ENCODE measurements around the gene PPP6R3. TPM values are rescaled to one million over a fixed set of nuclear protein-coding genes. Genes with fewer than 3 reads are reported as not detected.

Gene PPP6R3
- total RNA-seq: 232 TPM

- Histone ChIP-seq H3K27me3 (ENCODE audit: insufficient read depth, low read length) (no peaks in the 10 kb centered on the region), H3K4me3 (ENCODE audit: low read length) (peak within 1 kb of the TSS; percentile 79)
Observed at GRCh38 chr11:68460741-68461574, at the start of gene PPP6R3. Gene PPP6R3 (plus strand): TSS chr11:68460752. CDS start chr11:68537665, 76,913 bp downstream.

GRCh38 chr11:68411501-68411991 lies 49.0 kb upstream of the PPP6R3 start:
- H3K9me3 ChIP-seq (ENCODE audit: low read depth, low read length): no peaks in the 10 kb centered on the region
- H3K4me1 ChIP-seq (ENCODE audit: insufficient read depth, low read length): no peaks in the 10 kb centered on the region
- H3K4me3 ChIP-seq (ENCODE audit: low read length): no peak overlapping the region
- H3K27me3 ChIP-seq (ENCODE audit: insufficient read depth, low read length): no peaks in the 10 kb centered on the region

More at GRCh38 chr11:68460741-68461574, at the start of gene PPP6R3:
- Histone ChIP-seq H3K4me1 (ENCODE audit: insufficient read depth, low read length) (peaks cover 43% of the 10 kb centered on the region), H3K9me3 (ENCODE audit: low read depth, low read length) (no peaks in the 10 kb centered on the region)

- no peaks in the 10 kb centered on the region for H3K27me3 ChIP-seq (ENCODE audit: insufficient read depth, low read length)
- no peaks in the 10 kb centered on the region for H3K4me1 ChIP-seq (ENCODE audit: insufficient read depth, low read length)
- no peak overlapping the region for H3K4me3 ChIP-seq (ENCODE audit: low read length)
- H3K9me3 ChIP-seq (ENCODE audit: low read depth, low read length): no peaks in the 10 kb centered on the region
Observed at GRCh38 chr11:68412593-68413475, 47.7 kb upstream of the PPP6R3 start.

- H3K27me3 ChIP-seq (ENCODE audit: insufficient read depth, low read length): no peaks in the 10 kb centered on the region
- H3K4me1 ChIP-seq (ENCODE audit: insufficient read depth, low read length): no peaks in the 10 kb centered on the region
- no peaks in the 10 kb centered on the region for H3K9me3 ChIP-seq (ENCODE audit: low read depth, low read length)
- H3K4me3 ChIP-seq (ENCODE audit: low read length): no peak overlapping the region
Observed at GRCh38 chr11:68413591-68413999, 47.0 kb upstream of the PPP6R3 start.

GRCh38 chr11:68414496-68415221 lies 45.9 kb upstream of the PPP6R3 start:
- H3K27me3 ChIP-seq (ENCODE audit: insufficient read depth, low read length): no peaks in the 10 kb centered on the region
- no peaks in the 10 kb centered on the region for H3K9me3 ChIP-seq (ENCODE audit: low read depth, low read length)
- no peak overlapping the region for H3K4me3 ChIP-seq (ENCODE audit: low read length)
- H3K4me1 ChIP-seq (ENCODE audit: insufficient read depth, low read length): no peaks in the 10 kb centered on the region

- H3K27me3 ChIP-seq (ENCODE audit: insufficient read depth, low read length): no peaks in the 10 kb centered on the region
- H3K4me1 ChIP-seq (ENCODE audit: insufficient read depth, low read length): no peaks in the 10 kb centered on the region
- no peak overlapping the region for H3K4me3 ChIP-seq (ENCODE audit: low read length)
- H3K9me3 ChIP-seq (ENCODE audit: low read depth, low read length): no peaks in the 10 kb centered on the region
Observed at GRCh38 chr11:68416070-68416578, 44.4 kb upstream of the PPP6R3 start.

- H3K4me3 ChIP-seq (ENCODE audit: low read length): no peak overlapping the region
- H3K9me3 ChIP-seq (ENCODE audit: low read depth, low read length): no peaks in the 10 kb centered on the region
- no peaks in the 10 kb centered on the region for H3K4me1 ChIP-seq (ENCODE audit: insufficient read depth, low read length)
- H3K27me3 ChIP-seq (ENCODE audit: insufficient read depth, low read length): no peaks in the 10 kb centered on the region
Observed at GRCh38 chr11:68418648-68419047, 41.9 kb upstream of the PPP6R3 start.

GRCh38 chr11:68420171-68420570 lies 40.4 kb upstream of the PPP6R3 start:
- Histone ChIP-seq H3K4me3 (ENCODE audit: low read length) (no peak overlapping the region), H3K4me1 (ENCODE audit: insufficient read depth, low read length) (no peaks in the 10 kb centered on the region), H3K9me3 (ENCODE audit: low read depth, low read length) (no peaks in the 10 kb centered on the region), H3K27me3 (ENCODE audit: insufficient read depth, low read length) (no peaks in the 10 kb centered on the region)

GRCh38 chr11:68423481-68423880 lies 37.1 kb upstream of the PPP6R3 start:
- no peaks in the 10 kb centered on the region for H3K27me3 ChIP-seq (ENCODE audit: insufficient read depth, low read length)
- H3K4me1 ChIP-seq (ENCODE audit: insufficient read depth, low read length): no peaks in the 10 kb centered on the region
- no peak overlapping the region for H3K4me3 ChIP-seq (ENCODE audit: low read length)
- H3K9me3 ChIP-seq (ENCODE audit: low read depth, low read length): no peaks in the 10 kb centered on the region

GRCh38 chr11:68424101-68424632 lies 36.4 kb upstream of the PPP6R3 start:
- no peaks in the 10 kb centered on the region for H3K9me3 ChIP-seq (ENCODE audit: low read depth, low read length)
- H3K4me1 ChIP-seq (ENCODE audit: insufficient read depth, low read length): no peaks in the 10 kb centered on the region
- no peak overlapping the region for H3K4me3 ChIP-seq (ENCODE audit: low read length)
- no peaks in the 10 kb centered on the region for H3K27me3 ChIP-seq (ENCODE audit: insufficient read depth, low read length)

GRCh38 chr11:68424981-68425865 lies 35.3 kb upstream of the PPP6R3 start:
- Histone ChIP-seq H3K4me1 (ENCODE audit: insufficient read depth, low read length) (no peaks in the 10 kb centered on the region), H3K9me3 (ENCODE audit: low read depth, low read length) (no peaks in the 10 kb centered on the region), H3K4me3 (ENCODE audit: low read length) (no peak overlapping the region), H3K27me3 (ENCODE audit: insufficient read depth, low read length) (no peaks in the 10 kb centered on the region)

- Histone ChIP-seq H3K9me3 (ENCODE audit: low read depth, low read length) (no peaks in the 10 kb centered on the region), H3K4me3 (ENCODE audit: low read length) (no peak overlapping the region), H3K4me1 (ENCODE audit: insufficient read depth, low read length) (no peaks in the 10 kb centered on the region), H3K27me3 (ENCODE audit: insufficient read depth, low read length) (no peaks in the 10 kb centered on the region)
Observed at GRCh38 chr11:68425866-68426380, 34.6 kb upstream of the PPP6R3 start.

- H3K4me3 ChIP-seq (ENCODE audit: low read length): no peak overlapping the region
- no peaks in the 10 kb centered on the region for H3K27me3 ChIP-seq (ENCODE audit: insufficient read depth, low read length)
- no peaks in the 10 kb centered on the region for H3K9me3 ChIP-seq (ENCODE audit: low read depth, low read length)
- H3K4me1 ChIP-seq (ENCODE audit: insufficient read depth, low read length): no peaks in the 10 kb centered on the region
Observed at GRCh38 chr11:68429661-68430060, 30.9 kb upstream of the PPP6R3 start.
